ENCODE data around the gene LRP2BP. TPM values are rescaled to one million over a fixed set of nuclear protein-coding genes. Genes with fewer than 3 reads are reported as not detected.
"Not testable (repeated sequence)": the region's sequence is repeated elsewhere in the genome, so short reads cannot be mapped to it uniquely, and the experiment has no call there.

LRP2BP gene
- total and polyA plus RNA-seq, 2 of the 4 experiments (the other 2 are of a cell fraction): 0.10 to 0.18 TPM

GRCh38 chr4:185317880-185318279, 77.8 kb downstream of the LRP2BP start:
- no peak overlapping the region for H3K4ac ChIP-seq (ENCODE audit: low read depth, low read length)
- H2BK15ac ChIP-seq (ENCODE audit: low read depth, low read length): no peak overlapping the region
- no peak overlapping the region for H2AK5ac ChIP-seq (ENCODE audit: low read depth, low read length)
- in situ Hi-C loops (cut with MboI; ENCODE audit: low sequenced_read_pairs): no loop called here
- CTCF ChIA-PET: no interaction called here
- intact Hi-C loops (cut with micrococcal nuclease): no loop called here
- no peak overlapping the region for H4K91ac ChIP-seq (ENCODE audit: insufficient read depth, low read depth, low read length)
- no peak overlapping the region for H3K4me2 ChIP-seq (ENCODE audit: low read depth, low read length)
- H3K9me3 ChIP-seq (ENCODE audit: control insufficient read depth, insufficient read depth, low read length): no peaks in the 10 kb centered on the region
- H2AFZ ChIP-seq (replicated peaks; ENCODE audit: low read length, poor library complexity): no peak overlapping the region
- H2BK120ac ChIP-seq (ENCODE audit: low read depth, low read length): no peak overlapping the region
- POLR2A ChIA-PET (ENCODE audit: unreplicated experiment): no interaction called here
- no peaks in the 10 kb centered on the region for H3K9me1 ChIP-seq (ENCODE audit: insufficient read depth, low read length)
- no peaks in the 10 kb centered on the region for H3K4me1 ChIP-seq (ENCODE audit: control insufficient read depth, insufficient read depth, low read length)
- no peak overlapping the region for H2AK9ac ChIP-seq (replicated peaks; ENCODE audit: low read depth, low read length, poor library complexity)
- H3K18ac ChIP-seq (ENCODE audit: low read depth, low read length): no peak overlapping the region
- dilution Hi-C loops (cut with HindIII; ENCODE audit: low sequenced_read_pairs, unreplicated experiment): no loop called here
- peaks cover 3% of the 10 kb centered on the region for H3K36me3 ChIP-seq (ENCODE audit: control insufficient read depth, insufficient read depth, low read length)
- H3K27ac ChIP-seq (ENCODE audit: insufficient read depth, low read length): no peak overlapping the region
- BruUV-seq (replicated peaks): no TSS peak
- H3K79me1 ChIP-seq (ENCODE audit: low read depth in 1 of 2, low read length in 2 of 2): no peaks in the 10 kb centered on the region
- no CpG with 5 or more reads among the region's 1 CpG for WGBS, 2 experiments (ENCODE audit: extremely low coverage in 2 of 2, insufficient read length in 1 of 2)
- TF ChIP-seq MAFK (IDR thresholded peaks at IDR 0.05; ENCODE audit: low read depth, low read length): no peak
- TF ChIP-seq RAD21 (IDR thresholded peaks at IDR 0.05; ENCODE audit: low read length): no peak
- no peak for TF ChIP-seq FOS (IDR thresholded peaks at IDR 0.05; ENCODE audit: low read depth, low read length)
- H3K23ac ChIP-seq (ENCODE audit: low read depth, low read length): no peak overlapping the region
- no peak overlapping the region for H3K4me3 ChIP-seq (ENCODE audit: insufficient read depth, low read depth, low read length)
- no peak overlapping the region for H2BK20ac ChIP-seq (ENCODE audit: low read depth, low read length)
- no peaks in the 10 kb centered on the region for H3K27me3 ChIP-seq (ENCODE audit: control insufficient read depth, insufficient read depth, low read length)
- no peak overlapping the region for H4K8ac ChIP-seq (ENCODE audit: low read depth in 2 of 2, low read length in 2 of 2)
- H2BK5ac ChIP-seq (ENCODE audit: low read depth, low read length, poor library complexity, severe bottlenecking): no peak overlapping the region
- no peak for DNase-seq
- H4K5ac ChIP-seq (ENCODE audit: low read depth, low read length): no peak overlapping the region
- H4K20me1 ChIP-seq (ENCODE audit: insufficient read depth, low read length): no peaks in the 10 kb centered on the region
- H3K14ac ChIP-seq (replicated peaks; ENCODE audit: low read depth, low read length): no peak overlapping the region
- no peak for ATAC-seq (ENCODE audit: low read depth)
- H3K56ac ChIP-seq (ENCODE audit: extremely low read depth, insufficient read depth, low read length): no peak overlapping the region
- no peak overlapping the region for H3K9ac ChIP-seq (ENCODE audit: low read depth, low read length)

GRCh38 chr4:185317462-185317861, 78.3 kb downstream of the LRP2BP start:
- H3K23ac ChIP-seq (ENCODE audit: low read depth, low read length); H3K27ac ChIP-seq (ENCODE audit: insufficient read depth, low read length); H3K9ac ChIP-seq (ENCODE audit: low read depth, low read length); H4K5ac ChIP-seq (ENCODE audit: low read depth, low read length); CTCF ChIA-PET; dilution Hi-C loops (cut with HindIII; ENCODE audit: low sequenced_read_pairs, unreplicated experiment); H3K9me1 ChIP-seq (ENCODE audit: insufficient read depth, low read length); BruUV-seq (replicated peaks); H3K56ac ChIP-seq (ENCODE audit: extremely low read depth, insufficient read depth, low read length); H4K20me1 ChIP-seq (ENCODE audit: insufficient read depth, low read length); H4K8ac ChIP-seq (ENCODE audit: low read depth in 2 of 2, low read length in 2 of 2); intact Hi-C loops (cut with micrococcal nuclease); H3K4me3 ChIP-seq (ENCODE audit: insufficient read depth, low read depth, low read length); H3K36me3 ChIP-seq (ENCODE audit: control insufficient read depth, insufficient read depth, low read length); H3K27me3 ChIP-seq (ENCODE audit: control insufficient read depth, insufficient read depth, low read length); H3K4me1 ChIP-seq (ENCODE audit: control insufficient read depth, insufficient read depth, low read length); H3K4me2 ChIP-seq (ENCODE audit: low read depth, low read length); H3K9me3 ChIP-seq (ENCODE audit: control insufficient read depth, insufficient read depth, low read length); H2AK5ac ChIP-seq (ENCODE audit: low read depth, low read length); H3K18ac ChIP-seq (ENCODE audit: low read depth, low read length); H3K4ac ChIP-seq (ENCODE audit: low read depth, low read length); DNase-seq; H2BK5ac ChIP-seq (ENCODE audit: low read depth, low read length, poor library complexity, severe bottlenecking); H4K91ac ChIP-seq (ENCODE audit: insufficient read depth, low read depth, low read length); H2BK20ac ChIP-seq (ENCODE audit: low read depth, low read length); H3K79me1 ChIP-seq (ENCODE audit: low read depth in 1 of 2, low read length in 2 of 2); H3K14ac ChIP-seq (replicated peaks; ENCODE audit: low read depth, low read length); H2BK120ac ChIP-seq (ENCODE audit: low read depth, low read length); in situ Hi-C loops (cut with MboI; ENCODE audit: low sequenced_read_pairs); POLR2A ChIA-PET (ENCODE audit: unreplicated experiment); H2AK9ac ChIP-seq (replicated peaks; ENCODE audit: low read depth, low read length, poor library complexity); ATAC-seq (ENCODE audit: low read depth); H2BK15ac ChIP-seq (ENCODE audit: low read depth, low read length); H2AFZ ChIP-seq (replicated peaks; ENCODE audit: low read length, poor library complexity): not testable (repeated sequence)
- WGBS, 2 experiments (ENCODE audit: extremely low coverage in 2 of 2, insufficient read length in 1 of 2): no CpG with 5 or more reads among the region's 3 CpGs

All from IMR-90 (cell line).